Stimulated activated CD4-positive, alpha-beta T cell treated with anti-CD3 and anti-CD28 coated beads, Interleukin-12 subunit alpha, Interleukin-12 subunit beta, amount 100 ng/mL, for 48 hours (primary cell): Measurements from ENCODE around the gene DPP3.

Source experiments
- DNase-seq, 3 donors: peaks; one replicate each; pipeline ENCODE4 v3.0.0-alpha.2; 2020; ENCODE audit warnings: low read depth in 2 of 3, low spot score in 1 of 3

Gene DPP3

DNA sequence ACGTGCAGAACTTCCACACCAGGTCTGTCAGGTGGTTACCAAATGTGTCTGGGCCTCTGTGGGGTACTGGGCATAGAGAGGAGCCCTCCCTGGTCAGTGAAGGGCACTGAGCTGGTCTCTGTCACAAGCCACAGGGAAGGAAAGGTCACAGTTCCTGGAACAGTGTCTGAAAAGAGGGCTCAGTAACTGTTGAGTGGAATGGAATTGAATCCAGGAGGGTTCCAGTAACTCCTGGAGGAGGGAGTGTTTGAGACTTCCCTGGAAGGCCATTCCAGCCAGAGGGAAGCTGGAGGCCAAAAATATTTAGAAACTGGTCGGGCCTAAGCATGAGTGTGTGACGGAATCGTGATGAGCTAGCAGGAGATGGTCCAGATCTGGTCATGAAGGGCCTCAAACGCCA, 74.4 kb downstream of the DPP3 start:
- DNase-seq = no peak

DNA sequence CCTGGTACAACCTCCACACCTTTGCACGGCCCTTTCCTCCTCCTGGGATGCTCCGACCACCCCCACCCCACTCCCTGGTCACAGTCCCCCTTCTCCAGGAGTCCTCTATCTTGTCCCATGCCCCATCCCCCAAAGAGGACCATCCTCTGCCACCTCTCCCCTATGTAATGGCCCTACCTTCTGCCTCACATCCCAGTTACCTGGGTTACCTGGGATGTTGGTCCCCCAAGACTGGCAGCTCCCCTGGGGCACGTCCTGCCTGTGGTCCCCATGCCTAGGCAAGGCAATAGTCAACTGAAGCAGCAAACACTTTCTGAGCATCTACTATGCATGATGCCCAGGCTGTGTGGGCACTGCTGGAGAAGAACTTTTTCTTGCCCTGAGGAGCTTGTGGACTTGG, 75.2 kb downstream of the DPP3 start:
- no peak for DNase-seq

DNA sequence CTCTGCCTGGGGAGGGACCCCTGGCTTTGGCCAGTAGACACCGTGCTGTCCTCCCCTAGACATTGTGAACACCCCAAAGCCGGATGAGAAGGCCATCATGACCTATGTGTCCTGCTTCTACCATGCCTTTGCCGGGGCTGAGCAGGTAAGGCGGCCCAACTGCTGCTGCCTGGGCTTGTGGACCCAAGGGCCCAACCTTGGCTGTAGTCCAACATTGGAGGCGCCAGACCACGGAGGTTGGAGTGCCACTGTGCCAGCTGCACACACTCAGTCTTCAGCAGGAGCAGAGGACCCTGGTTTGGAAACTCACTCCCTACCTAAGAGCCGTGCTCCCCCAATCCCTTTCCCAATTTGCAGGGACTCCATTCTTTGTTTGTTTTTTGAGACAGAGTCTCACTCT, 75.9 kb downstream of the DPP3 start:
- no peak for DNase-seq

DNA sequence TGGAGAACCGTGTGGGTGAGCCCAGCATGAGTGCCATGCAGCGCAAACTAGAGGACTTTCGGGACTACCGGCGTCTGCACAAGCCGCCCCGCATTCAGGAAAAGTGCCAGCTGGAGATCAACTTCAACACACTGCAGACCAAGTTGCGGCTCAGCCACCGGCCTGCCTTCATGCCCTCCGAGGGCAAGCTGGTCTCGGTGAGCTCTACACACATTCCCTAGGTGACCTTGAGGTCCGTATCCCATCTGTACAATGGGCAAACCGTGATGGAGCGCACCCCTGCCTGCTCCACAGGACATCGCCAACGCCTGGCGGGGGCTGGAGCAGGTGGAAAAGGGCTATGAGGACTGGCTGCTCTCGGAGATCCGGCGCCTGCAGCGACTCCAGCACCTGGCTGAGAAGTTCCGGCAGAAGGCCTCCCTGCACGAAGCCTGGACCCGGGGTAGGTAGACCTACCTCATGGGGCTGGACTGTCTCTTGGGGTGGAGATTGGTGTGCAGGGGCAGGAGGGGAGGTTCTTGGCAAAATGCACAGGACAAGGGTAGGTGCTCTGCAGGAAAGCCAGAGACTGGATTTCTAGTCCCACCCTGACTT, 77.6 kb downstream of the DPP3 start:
- DNase-seq = no peak
